Cardiac fibroblast (primary cell): ENCODE data around the gene RPA1.
"Not testable (repeated sequence)": the region's sequence is repeated elsewhere in the genome, so short reads cannot be mapped to it uniquely, and the experiment has no call there.

Experiments
- DNase-seq, 2 donors: peaks; one replicate each; pipeline versions ENCODE4 v3.0.0 to v3.0.0-alpha.2; 2010; ENCODE audit warnings: low read depth in 2 of 2
- H3K4me3 ChIP-seq, 2 donors: replicated peaks in 1 of 2; 1 replicate in 1 of 2; 2 replicates in 1 of 2; pipeline ENCODE4 v1.5.1; 2011; ENCODE audit warnings: low read depth in 2 of 2, low read length in 2 of 2, mild to moderate bottlenecking in 2 of 2, moderate library complexity in 1 of 2
- CTCF ChIP-seq: IDR thresholded peaks from one replicate; pipeline ENCODE4 v1.5.1; 2011; ENCODE audit warnings: low read depth, mild to moderate bottlenecking, low read length, inconsistent platforms

RPA1 gene

GRCh38 chr17:1882836-1883235, 53.0 kb downstream of the RPA1 start:
- TF ChIP-seq CTCF, result peak; percentile 53
- peak; percentile 53 to 59 for DNase-seq
- H3K4me3 ChIP-seq, result no peak overlapping the region

GRCh38 chr17:1883536-1883935, 53.7 kb downstream of the RPA1 start:
- no peak for TF ChIP-seq CTCF
- no peak overlapping the region for H3K4me3 ChIP-seq
- no peak for DNase-seq

- no peak for TF ChIP-seq CTCF
- no peak for DNase-seq
Measured at GRCh38 chr17:1888741-1889140, 58.9 kb downstream of the RPA1 start.

GRCh38 chr17:1890758-1891450, 61.1 kb downstream of the RPA1 start:
- no peak for DNase-seq
- TF ChIP-seq CTCF, result no peak
- no peak overlapping the region for H3K4me3 ChIP-seq

More at GRCh38 chr17:1888741-1889140, 58.9 kb downstream of the RPA1 start:
- H3K4me3 ChIP-seq, result no peak overlapping the region

GRCh38 chr17:1894753-1895339, 65.0 kb downstream of the RPA1 start:
- no peak for TF ChIP-seq CTCF
- DNase-seq, result no peak
- no peak overlapping the region for H3K4me3 ChIP-seq

- not testable (repeated sequence) for DNase-seq, H3K4me3 ChIP-seq
Measured at GRCh38 chr17:1895479-1895878, 65.7 kb downstream of the RPA1 start.

GRCh38 chr17:1896243-1897104, 66.7 kb downstream of the RPA1 start:
- TF ChIP-seq CTCF, result no peak
- no peak overlapping the region for H3K4me3 ChIP-seq
- DNase-seq, result no peak
